WTC11 (cell line): ENCODE measurements around the gene U2AF1L4.

Experiments used
- ATF1 ChIP-seq: sonication (generic); formaldehyde crosslinking; IDR thresholded peaks from 2 replicates; pipeline ENCODE4 v1.8.1; 2023; ENCODE audit warnings: mild to moderate bottlenecking, moderate library complexity, missing genetic modification reagents
- CTCF ChIP-seq: fragments of 200-600 bp; IDR thresholded peaks from 2 replicates; pipeline ENCODE4 v1.8.0; 2022; ENCODE audit warnings: antibody characterized with exemption
- E2F4 ChIP-seq: sonication (generic); formaldehyde crosslinking; IDR thresholded peaks from 2 replicates; pipeline ENCODE4 v1.8.1; 2022; ENCODE audit warnings: low read depth, mild to moderate bottlenecking, moderate library complexity, missing genetic modification reagents, borderline replicate concordance
- ELF4 ChIP-seq: sonication (generic); formaldehyde crosslinking; IDR thresholded peaks from 2 replicates; pipeline ENCODE4 v1.8.1; 2022; ENCODE audit warnings: low read depth, mild to moderate bottlenecking, moderate library complexity, missing genetic modification reagents
- SMAD3 ChIP-seq: sonication (generic); formaldehyde crosslinking; IDR thresholded peaks from 2 replicates; pipeline ENCODE4 v1.8.0; 2022; ENCODE audit warnings: missing genetic modification reagents, mild to moderate bottlenecking, borderline replicate concordance
- SOX15 ChIP-seq: fragments of 250-450 bp; sonication (Bioruptor Pico); IDR thresholded peaks from 2 replicates; pipeline ENCODE4 v1.9.0; 2021; ENCODE audit warnings: mild to moderate bottlenecking
- SP1 ChIP-seq: sonication (generic); formaldehyde crosslinking; conservative IDR thresholded peaks from 2 replicates; pipeline ENCODE4 v1.8.1; 2022; ENCODE audit warnings: missing genetic modification reagents
- USF2 ChIP-seq: sonication (generic); formaldehyde crosslinking; IDR thresholded peaks from 2 replicates; pipeline ENCODE4 v1.8.1; 2023; ENCODE audit warnings: mild to moderate bottlenecking, missing genetic modification reagents, moderate library complexity
- ZBTB43 ChIP-seq: sonication (generic); formaldehyde crosslinking; IDR thresholded peaks from 2 replicates; pipeline ENCODE4 v1.8.1; 2023; ENCODE audit warnings: mild to moderate bottlenecking, missing genetic modification reagents
- ZNF121 ChIP-seq: sonication (generic); formaldehyde crosslinking; IDR thresholded peaks from 2 replicates; pipeline ENCODE4 v1.8.0; 2023; ENCODE audit warnings: missing genetic modification reagents
- TF ChIP-seq, protein P1 (sequence below): sonication (generic); formaldehyde crosslinking; IDR thresholded peaks from 2 replicates; pipeline ENCODE4 v1.8.1; 2023; ENCODE audit warnings: mild to moderate bottlenecking, moderate library complexity, missing genetic modification reagents
- TF ChIP-seq, protein P2 (sequence below): sonication (generic); formaldehyde crosslinking; IDR thresholded peaks from 2 replicates; pipeline ENCODE4 v1.8.1; 2022; ENCODE audit warnings: mild to moderate bottlenecking, moderate library complexity, missing genetic modification reagents
- TF ChIP-seq, protein P3 (sequence below): sonication (generic); formaldehyde crosslinking; IDR thresholded peaks from 2 replicates; pipeline ENCODE4 v1.8.1; 2022; ENCODE audit warnings: missing genetic modification reagents, borderline replicate concordance

- TF ChIP-seq, protein P1, sequence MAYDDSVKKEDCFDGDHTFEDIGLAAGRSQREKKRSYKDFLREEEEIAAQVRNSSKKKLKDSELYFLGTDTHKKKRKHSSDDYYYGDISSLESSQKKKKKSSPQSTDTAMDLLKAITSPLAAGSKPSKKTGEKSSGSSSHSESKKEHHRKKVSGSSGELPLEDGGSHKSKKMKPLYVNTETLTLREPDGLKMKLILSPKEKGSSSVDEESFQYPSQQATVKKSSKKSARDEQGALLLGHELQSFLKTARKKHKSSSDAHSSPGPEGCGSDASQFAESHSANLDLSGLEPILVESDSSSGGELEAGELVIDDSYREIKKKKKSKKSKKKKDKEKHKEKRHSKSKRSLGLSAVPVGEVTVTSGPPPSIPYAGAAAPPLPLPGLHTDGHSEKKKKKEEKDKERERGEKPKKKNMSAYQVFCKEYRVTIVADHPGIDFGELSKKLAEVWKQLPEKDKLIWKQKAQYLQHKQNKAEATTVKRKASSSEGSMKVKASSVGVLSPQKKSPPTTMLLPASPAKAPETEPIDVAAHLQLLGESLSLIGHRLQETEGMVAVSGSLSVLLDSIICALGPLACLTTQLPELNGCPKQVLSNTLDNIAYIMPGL (CRISPR knock-in tag): no peak
- no peak for TF ChIP-seq E2F4 (CRISPR knock-in tag)
- no peak for TF ChIP-seq SP1 (CRISPR knock-in tag)
- no peak for TF ChIP-seq USF2 (CRISPR knock-in tag)
- no peak for TF ChIP-seq CTCF
- TF ChIP-seq ATF1 (CRISPR knock-in tag): no peak
- no peak for TF ChIP-seq ZNF121 (CRISPR knock-in tag)
- no peak for TF ChIP-seq SOX15 (CRISPR knock-in tag)
- TF ChIP-seq, protein P2, sequence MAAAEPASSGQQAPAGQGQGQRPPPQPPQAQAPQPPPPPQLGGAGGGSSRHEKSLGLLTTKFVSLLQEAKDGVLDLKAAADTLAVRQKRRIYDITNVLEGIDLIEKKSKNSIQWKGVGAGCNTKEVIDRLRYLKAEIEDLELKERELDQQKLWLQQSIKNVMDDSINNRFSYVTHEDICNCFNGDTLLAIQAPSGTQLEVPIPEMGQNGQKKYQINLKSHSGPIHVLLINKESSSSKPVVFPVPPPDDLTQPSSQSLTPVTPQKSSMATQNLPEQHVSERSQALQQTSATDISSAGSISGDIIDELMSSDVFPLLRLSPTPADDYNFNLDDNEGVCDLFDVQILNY: no peak
- no peak for TF ChIP-seq ZBTB43 (CRISPR knock-in tag)
- TF ChIP-seq ELF4: no peak
- TF ChIP-seq SMAD3 (CRISPR knock-in tag): no peak
- TF ChIP-seq, protein P3, sequence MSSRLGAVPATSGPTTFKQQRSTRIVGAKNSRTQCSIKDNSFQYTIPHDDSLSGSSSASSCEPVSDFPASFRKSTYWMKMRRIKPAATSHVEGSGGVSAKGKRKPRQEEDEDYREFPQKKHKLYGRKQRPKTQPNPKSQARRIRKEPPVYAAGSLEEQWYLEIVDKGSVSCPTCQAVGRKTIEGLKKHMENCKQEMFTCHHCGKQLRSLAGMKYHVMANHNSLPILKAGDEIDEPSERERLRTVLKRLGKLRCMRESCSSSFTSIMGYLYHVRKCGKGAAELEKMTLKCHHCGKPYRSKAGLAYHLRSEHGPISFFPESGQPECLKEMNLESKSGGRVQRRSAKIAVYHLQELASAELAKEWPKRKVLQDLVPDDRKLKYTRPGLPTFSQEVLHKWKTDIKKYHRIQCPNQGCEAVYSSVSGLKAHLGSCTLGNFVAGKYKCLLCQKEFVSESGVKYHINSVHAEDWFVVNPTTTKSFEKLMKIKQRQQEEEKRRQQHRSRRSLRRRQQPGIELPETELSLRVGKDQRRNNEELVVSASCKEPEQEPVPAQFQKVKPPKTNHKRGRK: no peak
These were observed 45.0 kb upstream of the U2AF1L4 start for GRCh38 chr19:35789978-35790944.
